MCF 10A (cell line): ENCODE results near the gene RPS6KA4. TPM values are rescaled to one million over a fixed set of nuclear protein-coding genes. Genes with fewer than 3 reads are reported as not detected.

Experiments
- BruUV-seq: library from RNA; stranded (reverse); fragments of 400-500 nt; replicated peaks from 2 replicates; lab custom pipeline; 2021; lab: Mats Ljungman, UMichigan
- CTCF ChIA-PET: fragments of 300-600 bp; sonication (Branson Sonifier 250); formaldehyde crosslinking; extraction: SDS; loops from one replicate; lab custom pipeline; 2021; ENCODE audit warnings: antibody characterized with exemption, inconsistent platforms; lab: Yijun Ruan, JAX
- POLR2A ChIA-PET: fragments of 300-600, 350-650 bp; sonication (Branson Sonifier 250); formaldehyde crosslinking; extraction: SDS; loops from one replicate; lab custom pipeline; 2020; ENCODE audit warnings: antibody characterized with exemption, inconsistent platforms; lab: Yijun Ruan, JAX
- DNase-seq: peaks from one replicate; pipeline ENCODE4 v3.0.0-alpha.2; 2018; ENCODE audit not compliant: unreplicated experiment
- H3K27ac Mint-ChIP-seq: one replicate; pipeline ENCODE4 v1.8.0; 2022; ENCODE audit warnings: mild to moderate bottlenecking, low read depth, mixed read lengths; ENCODE audit not compliant: unreplicated experiment
- H3K27me3 Mint-ChIP-seq: one replicate; pipeline ENCODE4 v1.8.0; 2022; ENCODE audit warnings: mixed read lengths; ENCODE audit not compliant: insufficient read depth, unreplicated experiment
- H3K36me3 Mint-ChIP-seq: one replicate; pipeline ENCODE4 v1.8.0; 2022; ENCODE audit warnings: mild to moderate bottlenecking, moderate library complexity, mixed read lengths; ENCODE audit not compliant: insufficient read depth, unreplicated experiment
- H3K4me1 Mint-ChIP-seq: one replicate; pipeline ENCODE4 v1.8.0; 2022; ENCODE audit warnings: mixed read lengths; ENCODE audit not compliant: insufficient read depth, unreplicated experiment
- H3K4me3 Mint-ChIP-seq: one replicate; pipeline ENCODE4 v1.8.0; 2022; ENCODE audit warnings: mild to moderate bottlenecking, moderate library complexity, mixed read lengths; ENCODE audit not compliant: unreplicated experiment
- H3K9me3 Mint-ChIP-seq: one replicate; pipeline ENCODE4 v1.8.0; 2022; ENCODE audit warnings: mixed read lengths; ENCODE audit not compliant: unreplicated experiment
- intact Hi-C: fragments of 100-400 bp; cut with micrococcal nuclease; formaldehyde crosslinking; loops from 2 replicates; pipeline ENCODE4 v1.14.1; 2022
- total RNA-seq: library from RNA; stranded (reverse); gene quantifications from 2 replicates; pipeline ENCODE4 v1.2.3, GENCODE V29; 2022
- TF ChIP-seq, protein P1 (sequence below): fragments of 200-600 bp; IDR thresholded peaks from one replicate; pipeline ENCODE4 v1.8.0; 2022; ENCODE audit warnings: antibody characterized with exemption, mild to moderate bottlenecking; ENCODE audit not compliant: unreplicated experiment

RPS6KA4 gene
- total RNA-seq, 1 experiment from 2014 or later, result 42.5 TPM

DNA sequence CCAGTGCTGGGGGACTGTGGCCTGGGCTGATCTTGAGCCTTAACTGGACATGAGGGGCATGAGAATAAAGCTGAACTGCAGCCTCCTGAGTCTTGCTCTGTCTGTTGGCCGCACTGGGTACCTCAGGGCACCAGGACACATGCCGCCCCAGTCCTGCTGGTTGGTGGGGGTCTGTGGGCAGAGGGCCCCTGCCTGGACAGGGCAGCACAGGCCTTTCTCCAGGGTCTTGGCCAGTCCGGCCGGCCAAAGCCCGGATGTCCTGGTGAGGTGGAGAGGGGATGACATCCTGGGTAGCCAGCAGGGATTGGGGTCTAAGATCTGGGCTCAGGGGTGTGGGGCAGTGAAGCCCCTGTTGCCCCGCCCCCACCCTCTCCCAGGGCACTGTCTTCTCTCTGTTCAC lies 1.5 kb upstream of the RPS6KA4 start:
- intact Hi-C loops, result loop anchor here (5.0 kb wide), 2 partner anchors 105 to 295 kb away; partner anchors contain the start of gene PLCB3
- BruUV-seq, result no TSS peak
- ChIA-PET CTCF (interaction anchor here (0.5 to 8.8 kb wide), 11 partner anchors 12 to 303 kb away, joined by 3 to 148 read pairs (median 4); partner anchors contain the start of genes CCDC88B, PRDX5 and TRMT112), POLR2A (interaction anchor here (0.9 to 3.1 kb wide), 7 partner anchors 9 to 88 kb away, joined by 3 to 65 read pairs (median 3); partner anchors contain the start of genes ESRRA, PRDX5 and TRMT112)
- no peak for DNase-seq
- H3K9me3 Mint-ChIP-seq, result no peaks in the 10 kb centered on the region
- peak overlapping the region; percentile 82 for H3K4me3 Mint-ChIP-seq
- H3K4me1 Mint-ChIP-seq, result peaks cover 35% of the 10 kb centered on the region
- H3K36me3 Mint-ChIP-seq, result peaks cover 15% of the 10 kb centered on the region
- TF ChIP-seq, protein P1, sequence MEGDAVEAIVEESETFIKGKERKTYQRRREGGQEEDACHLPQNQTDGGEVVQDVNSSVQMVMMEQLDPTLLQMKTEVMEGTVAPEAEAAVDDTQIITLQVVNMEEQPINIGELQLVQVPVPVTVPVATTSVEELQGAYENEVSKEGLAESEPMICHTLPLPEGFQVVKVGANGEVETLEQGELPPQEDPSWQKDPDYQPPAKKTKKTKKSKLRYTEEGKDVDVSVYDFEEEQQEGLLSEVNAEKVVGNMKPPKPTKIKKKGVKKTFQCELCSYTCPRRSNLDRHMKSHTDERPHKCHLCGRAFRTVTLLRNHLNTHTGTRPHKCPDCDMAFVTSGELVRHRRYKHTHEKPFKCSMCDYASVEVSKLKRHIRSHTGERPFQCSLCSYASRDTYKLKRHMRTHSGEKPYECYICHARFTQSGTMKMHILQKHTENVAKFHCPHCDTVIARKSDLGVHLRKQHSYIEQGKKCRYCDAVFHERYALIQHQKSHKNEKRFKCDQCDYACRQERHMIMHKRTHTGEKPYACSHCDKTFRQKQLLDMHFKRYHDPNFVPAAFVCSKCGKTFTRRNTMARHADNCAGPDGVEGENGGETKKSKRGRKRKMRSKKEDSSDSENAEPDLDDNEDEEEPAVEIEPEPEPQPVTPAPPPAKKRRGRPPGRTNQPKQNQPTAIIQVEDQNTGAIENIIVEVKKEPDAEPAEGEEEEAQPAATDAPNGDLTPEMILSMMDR, result no peak
- H3K27ac Mint-ChIP-seq, result no peak overlapping the region
- no peaks in the 10 kb centered on the region for H3K27me3 Mint-ChIP-seq

DNA sequence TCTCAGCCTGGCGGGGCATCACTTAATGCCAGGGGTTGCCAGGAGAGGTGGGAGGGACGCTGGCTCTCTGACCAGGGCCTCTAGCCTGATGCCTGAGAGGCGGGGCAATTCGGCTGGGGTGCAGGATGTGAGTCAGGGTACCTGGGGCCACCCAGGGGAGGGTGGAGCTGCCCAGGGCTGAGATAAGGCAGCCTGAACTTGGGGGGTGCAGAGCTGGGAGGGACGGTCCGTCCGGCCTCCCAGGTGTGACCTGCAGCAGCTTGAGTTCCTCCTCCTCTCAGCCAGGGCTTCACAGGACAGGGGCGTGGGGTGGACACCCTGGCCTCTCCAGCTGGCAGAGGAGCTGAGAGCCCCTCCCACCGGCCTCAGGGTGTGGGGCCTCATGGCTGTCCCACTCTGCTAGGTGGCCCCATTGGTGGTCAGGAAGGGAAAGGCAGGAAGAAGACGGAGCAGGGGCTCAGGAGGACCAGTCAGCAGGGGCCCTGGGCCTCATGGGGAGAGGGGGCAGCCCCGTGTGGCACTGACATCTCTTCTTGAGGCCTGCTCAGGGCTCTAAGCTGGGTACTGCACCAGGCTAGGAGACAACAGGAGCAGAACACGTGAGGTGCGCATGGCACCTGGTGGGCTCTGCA lies 942 bp upstream of the RPS6KA4 start:
- H3K4me1 Mint-ChIP-seq, result peaks cover 35% of the 10 kb centered on the region
- H3K27ac Mint-ChIP-seq, result no peak overlapping the region
- no peaks in the 10 kb centered on the region for H3K9me3 Mint-ChIP-seq
- ChIA-PET CTCF (interaction anchor here (0.6 to 8.8 kb wide), 7 partner anchors 10 to 302 kb away, joined by 3 to 148 read pairs (median 10); partner anchors contain the start of genes PRDX5 and TRMT112), POLR2A (interaction anchor here (0.9 to 2.9 kb wide), 7 partner anchors 10 to 89 kb away, joined by 3 to 33 read pairs (median 4); partner anchors contain the start of genes ESRRA, PRDX5 and TRMT112)
- peak; percentile 70 for DNase-seq
- H3K36me3 Mint-ChIP-seq, result peaks cover 21% of the 10 kb centered on the region
- BruUV-seq, result no TSS peak
- peak overlapping the region; percentile 82 for H3K4me3 Mint-ChIP-seq
- TF ChIP-seq, protein P1, result no peak
- no peaks in the 10 kb centered on the region for H3K27me3 Mint-ChIP-seq
- intact Hi-C loops, result loop anchor here (5.0 kb wide), 2 partner anchors 106 to 294 kb away; partner anchors contain the start of gene PLCB3

DNA sequence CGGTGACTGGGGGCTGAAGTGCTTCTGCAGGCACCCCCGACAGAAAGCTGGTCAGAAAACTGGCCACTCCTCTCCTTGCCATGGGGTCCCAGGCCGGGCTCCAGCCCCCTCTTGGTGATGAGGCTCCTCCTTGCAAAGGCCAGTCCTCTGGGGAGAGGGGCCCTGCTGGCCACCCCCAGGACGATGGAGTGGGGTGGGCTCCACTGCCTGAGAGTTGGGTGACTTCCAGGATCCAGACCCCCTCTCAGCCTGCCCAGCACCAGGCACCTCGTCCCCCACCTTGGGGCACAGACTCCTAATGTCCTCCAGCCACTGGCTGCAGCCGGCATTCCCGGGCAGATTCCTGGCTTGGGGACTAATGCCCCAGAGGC lies 441 bp upstream of the RPS6KA4 start:
- no peak for DNase-seq
- ChIA-PET CTCF (interaction anchor here (0.9 to 8.8 kb wide), 5 partner anchors 10 to 294 kb away, joined by 4 to 148 read pairs (median 17); partner anchors contain the start of genes PRDX5 and TRMT112), POLR2A (interaction anchor here (1.0 to 2.9 kb wide), 6 partner anchors 12 to 89 kb away, joined by 3 to 33 read pairs (median 4); partner anchors contain the start of genes ESRRA, PRDX5 and TRMT112)
- H3K36me3 Mint-ChIP-seq, result peaks cover 26% of the 10 kb centered on the region
- no peaks in the 10 kb centered on the region for H3K9me3 Mint-ChIP-seq
- peak overlapping the region; percentile 82 for H3K4me3 Mint-ChIP-seq
- BruUV-seq, result no TSS peak
- H3K27me3 Mint-ChIP-seq, result no peaks in the 10 kb centered on the region
- H3K4me1 Mint-ChIP-seq, result peaks cover 35% of the 10 kb centered on the region
- no peak overlapping the region for H3K27ac Mint-ChIP-seq
- TF ChIP-seq, protein P1, result no peak
- intact Hi-C loops, result loop anchor here (5.0 kb wide), 2 partner anchors 106 to 294 kb away; partner anchors contain the start of gene PLCB3
